Right renal pelvis (tissue), 4 donors: Measurements from ENCODE around the gene CWC27. TPM values are rescaled to one million over a fixed set of nuclear protein-coding genes. Genes with fewer than 3 reads are reported as not detected.

Experiments
- DNase-seq, 4 donors: peaks; one replicate each; pipeline ENCODE4 v3.0.0-alpha.2; 2013; ENCODE audit warnings: low read depth in 4 of 4, low spot score in 3 of 4, missing footprints in 1 of 4
- polyA plus RNA-seq, 4 donors: library from polyadenylated mRNA; unstranded; fragments of 120-200 nt; gene quantifications; one replicate each; pipeline ENCODE4 v1.2.1, GENCODE V29; 2013; ENCODE audit not compliant: insufficient read length in 4 of 4

Gene CWC27
- polyA plus RNA-seq, result 10 to 100 TPM; 35.9 to 44.0 (median 42.8) TPM

GRCh38 chr5:64768358-64769312 lies at the start of gene CWC27, which contains the start of gene SREK1IP1:
CWC27 (plus strand) TSS chr5:64768930; CDS start chr5:64769147, 217 bp downstream.
SREK1IP1 (minus strand) TSS chr5:64768691; CDS start chr5:64768517, 174 bp downstream.
- DNase-seq, result peak; percentile 81 to 89 (median 82)

DNA sequence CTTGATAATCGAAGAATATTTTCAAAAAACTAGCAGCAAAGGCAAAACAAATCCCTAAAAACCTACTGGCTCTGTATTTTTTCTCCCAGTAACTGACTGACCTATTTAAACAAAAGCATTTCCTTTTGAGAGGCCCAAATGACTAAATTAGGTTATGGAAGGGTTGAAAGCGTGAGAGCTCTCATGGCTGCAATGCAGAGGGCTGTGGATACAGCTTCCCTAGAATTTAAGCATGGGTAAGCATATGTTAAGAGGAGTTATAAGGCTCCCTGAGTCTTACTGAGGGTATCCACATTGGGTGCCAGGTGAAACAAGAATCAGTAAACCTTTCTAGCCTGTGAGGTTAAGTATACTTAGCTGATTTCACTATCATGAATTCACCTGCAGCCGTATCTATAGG lies 46.1 kb upstream of the CWC27 start:
- DNase-seq, result no peak

- no peak for DNase-seq
These were observed 41.6 kb upstream of the CWC27 start for GRCh38 chr5:64727150-64727549.

GRCh38 chr5:64742411-64742810 lies 26.3 kb upstream of the CWC27 start:
- no peak for DNase-seq

DNA sequence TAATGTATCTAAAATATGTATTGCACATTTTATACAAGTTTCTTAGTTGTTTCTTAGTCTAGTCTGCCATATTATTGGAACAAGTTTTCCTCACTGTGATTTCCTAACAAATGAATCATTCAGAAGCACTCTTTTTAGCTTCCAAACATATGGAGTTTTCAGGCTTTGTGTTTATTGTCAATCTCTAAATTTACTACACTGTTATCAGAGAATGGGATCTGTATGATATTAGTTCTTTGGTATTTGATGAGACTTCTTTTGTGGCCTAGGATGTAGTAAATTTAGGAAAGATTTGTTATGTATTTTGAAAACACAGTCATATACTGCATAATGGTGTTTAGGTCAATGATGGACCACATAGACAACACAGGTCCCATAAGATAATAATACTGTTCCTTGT lies 25.9 kb upstream of the CWC27 start:
- DNase-seq, result no peak

GRCh38 chr5:64744914-64745313 lies 23.8 kb upstream of the CWC27 start:
- no peak for DNase-seq

DNA sequence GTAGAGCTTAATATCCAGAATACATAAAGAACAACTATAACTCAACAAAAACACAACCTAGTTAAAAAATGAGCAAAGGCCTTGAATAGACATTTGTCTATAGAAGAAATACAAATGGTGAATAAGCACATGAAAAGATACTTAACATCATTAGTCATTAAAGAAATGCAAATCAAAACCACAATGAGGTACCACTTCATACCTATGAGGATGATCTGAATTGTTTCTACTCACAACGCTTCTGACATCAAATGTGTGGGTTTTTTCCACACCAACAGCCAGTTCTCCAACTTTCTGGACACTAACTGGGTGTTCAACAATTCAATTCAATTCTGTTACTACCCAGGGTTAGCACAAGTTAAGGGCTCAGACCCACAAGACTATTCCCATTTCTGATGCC lies 22.3 kb upstream of the CWC27 start:
- DNase-seq, result no peak

GRCh38 chr5:64749385-64749784 lies 19.3 kb upstream of the CWC27 start:
- no peak for DNase-seq

DNA sequence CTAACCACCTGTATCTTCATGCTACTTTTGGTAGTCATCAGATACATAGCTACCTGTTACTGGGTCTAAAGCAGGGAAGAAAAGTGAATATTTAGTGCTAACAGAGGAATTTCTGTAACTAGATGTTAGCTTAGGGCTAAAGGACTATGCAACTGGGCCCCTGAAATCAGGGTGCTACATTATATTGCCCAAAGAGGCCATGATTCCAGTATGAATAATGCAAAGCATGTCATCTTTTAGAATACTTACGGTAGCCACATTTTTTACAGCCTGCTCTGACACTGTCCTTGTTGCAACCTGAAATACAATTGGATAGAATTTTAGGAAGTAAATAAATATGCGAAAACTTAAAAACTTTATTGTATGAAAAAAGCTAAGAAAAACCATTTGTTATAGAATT lies 14.7 kb upstream of the CWC27 start:
- DNase-seq, result no peak

DNA sequence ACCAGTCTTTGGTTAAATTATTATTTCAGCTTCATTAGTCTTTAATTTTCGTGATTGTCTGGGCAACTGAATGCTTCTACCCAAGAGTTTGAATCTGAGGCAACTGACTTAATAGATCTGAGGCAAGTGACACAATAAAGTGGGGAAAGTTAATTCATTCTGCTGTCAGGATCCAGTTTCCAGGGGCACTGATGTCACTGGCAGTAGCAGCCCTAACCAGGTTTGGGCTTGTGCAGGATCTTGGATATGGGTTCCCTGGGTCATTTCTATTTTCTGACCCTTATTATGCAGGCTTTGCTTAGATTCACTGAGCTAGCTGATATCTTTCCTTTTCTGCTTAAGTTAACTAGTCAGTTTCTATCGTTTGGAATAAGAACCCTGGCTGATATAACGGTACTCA lies 9.8 kb upstream of the CWC27 start:
- no peak for DNase-seq

DNA sequence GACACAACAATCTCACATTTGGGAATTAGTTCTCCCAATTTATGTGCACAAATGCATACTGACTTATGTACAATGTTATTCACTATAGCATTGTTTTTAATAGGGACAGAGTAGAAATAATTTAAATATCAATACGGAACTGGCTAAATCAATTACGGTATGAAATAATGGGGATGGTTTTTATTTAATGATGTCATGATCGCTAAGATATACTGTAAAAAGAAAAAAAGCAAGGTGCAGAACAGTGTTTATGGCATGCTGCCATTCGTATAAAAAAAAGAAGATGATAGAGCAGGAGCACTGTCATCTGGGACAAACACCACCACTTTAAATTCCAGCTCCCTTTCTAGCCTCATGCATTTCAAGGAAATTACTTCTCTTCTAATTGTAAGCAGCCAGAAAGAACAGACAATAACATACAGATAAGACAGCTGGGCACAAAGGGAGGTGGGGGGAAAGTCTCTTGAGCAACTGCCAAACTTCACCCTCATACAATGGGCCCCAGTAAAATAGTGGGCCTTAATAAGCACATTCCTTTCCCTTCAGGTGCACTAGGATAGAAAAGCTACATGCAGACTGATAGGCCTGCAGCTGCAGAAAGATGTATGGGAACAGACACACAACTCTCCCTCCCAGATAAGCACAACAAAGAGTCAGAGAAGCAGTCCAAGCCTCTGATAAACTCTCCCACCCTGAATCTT lies 8.6 kb upstream of the CWC27 start:
- no peak for DNase-seq

GRCh38 chr5:64763948-64764503 lies 4.7 kb upstream of the CWC27 start:
- no peak for DNase-seq

- DNase-seq, result no peak
These were observed 2.8 kb upstream of the CWC27 start for GRCh38 chr5:64765804-64766504.

- DNase-seq, result no peak
These were observed 1.8 kb upstream of the CWC27 start for GRCh38 chr5:64766941-64767340.

DNA sequence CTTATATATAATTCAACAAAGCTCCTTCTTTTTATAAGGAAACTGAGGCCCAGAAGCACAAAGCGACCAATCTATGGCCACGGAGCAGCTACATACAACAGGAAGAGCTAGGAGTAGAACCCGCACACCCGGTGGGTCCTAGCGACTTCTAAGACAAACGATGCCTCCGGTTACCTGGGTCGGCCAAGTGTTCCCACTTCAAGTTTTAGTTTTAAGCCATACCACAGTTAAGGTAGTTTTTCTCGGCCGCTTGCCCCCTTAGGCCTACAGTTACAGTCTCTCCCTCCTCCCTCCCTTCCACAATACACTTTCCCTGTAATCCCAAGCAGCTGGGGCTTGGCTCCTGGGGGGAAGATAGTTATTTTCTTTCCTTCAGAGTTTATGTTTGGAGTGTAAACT lies 772 bp upstream of the CWC27 start:
- peak in 2 of 4 donors; percentile 16 to 38 for DNase-seq

DNA sequence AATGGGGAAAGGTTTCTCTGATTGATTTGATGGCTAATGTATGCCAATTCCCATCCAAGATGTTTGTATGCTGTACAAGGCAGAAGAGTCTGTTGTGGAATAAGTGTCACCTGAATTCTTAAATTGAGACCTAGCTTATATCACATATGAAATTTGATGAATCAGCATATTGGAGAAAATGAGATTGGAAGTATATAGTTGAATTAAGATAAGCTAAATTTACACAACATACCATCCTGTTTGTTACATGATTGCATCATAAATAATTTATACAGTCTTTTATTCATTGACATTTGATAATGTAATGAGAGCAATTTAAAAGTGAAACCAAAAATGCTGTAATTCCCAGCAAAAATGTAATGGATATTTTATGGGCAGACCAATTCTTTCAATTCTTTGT lies 1.1 kb downstream of the CWC27 start:
- no peak for DNase-seq

DNA sequence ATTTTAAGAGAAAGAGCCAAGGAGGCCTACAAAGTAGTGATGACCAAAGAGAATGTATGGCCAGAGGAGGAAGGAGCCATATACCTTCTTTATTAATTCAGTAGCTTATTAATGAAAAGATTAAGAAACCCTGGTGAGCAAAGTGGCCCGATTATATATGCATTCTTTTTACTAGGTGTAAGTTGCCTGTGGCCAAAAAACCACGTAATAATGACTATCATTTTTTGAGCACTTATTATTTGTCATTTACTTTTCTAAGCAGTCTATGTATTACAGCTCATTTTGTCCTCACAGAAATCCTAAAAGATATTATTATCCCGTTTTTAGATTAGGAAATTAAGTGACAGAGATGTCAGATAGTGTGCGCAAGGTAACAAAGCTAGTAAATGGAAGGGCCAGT lies 3.0 kb downstream of the CWC27 start:
- no peak for DNase-seq

GRCh38 chr5:64773533-64773932 lies 4.8 kb downstream of the CWC27 start:
- DNase-seq, result no peak

DNA sequence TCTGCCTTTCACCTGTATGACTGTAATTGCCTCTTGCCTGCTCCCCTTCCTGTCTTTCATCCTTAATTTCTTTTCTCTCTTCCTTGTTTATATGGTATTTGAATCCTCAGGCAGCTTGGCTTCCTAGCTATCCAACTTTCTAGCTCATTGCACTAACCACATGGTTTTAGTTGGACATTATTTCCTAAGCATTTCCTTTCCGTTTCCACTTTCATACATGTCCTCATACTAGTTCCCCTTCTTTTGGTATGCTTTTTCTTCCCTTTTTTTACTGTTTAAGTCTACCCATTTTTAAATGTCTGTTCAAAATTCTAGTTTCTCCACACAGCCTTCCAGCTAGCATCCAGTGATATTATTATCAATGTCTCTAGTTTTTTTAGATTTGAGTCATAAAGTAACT lies 6.6 kb downstream of the CWC27 start:
- no peak for DNase-seq

DNA sequence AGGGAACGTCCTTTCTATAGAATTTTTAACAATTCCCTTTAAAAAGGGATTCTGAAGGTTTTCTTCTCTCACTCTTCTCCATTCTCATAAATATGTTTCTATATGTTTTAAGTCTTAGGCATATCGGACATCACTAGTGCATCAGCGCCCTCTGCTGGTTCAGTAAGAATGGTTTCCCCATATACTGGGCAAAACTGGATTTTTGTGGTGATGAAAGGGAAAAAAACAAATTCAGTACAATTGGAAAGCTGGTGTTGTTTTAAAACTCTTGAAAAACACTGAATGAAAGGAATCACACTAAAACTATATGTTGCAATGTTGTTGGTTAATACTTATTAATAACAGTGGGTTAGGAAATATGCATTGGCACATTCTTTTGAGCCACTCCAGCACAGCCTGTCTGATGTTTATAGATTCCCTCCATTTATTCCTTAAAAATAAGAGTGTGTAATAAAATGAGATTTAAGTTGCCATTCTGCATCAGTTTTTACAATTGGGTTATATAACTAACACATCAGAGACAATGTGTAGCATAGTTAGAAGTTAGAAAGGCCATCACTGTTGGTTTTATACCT lies 15.8 kb downstream of the CWC27 start:
- DNase-seq, result peak; percentile 60 to 69 (median 64)
